DND-41 (cell line): ENCODE data around the gene OR13C5.

Experiments used
- ATAC-seq: fragments of 200-7000 bp; cut with Tn5 transposase; 3 replicates; pipeline ENCODE4 v1.9.1; 2021; ENCODE audit warnings: low read depth; ENCODE audit not compliant: insufficient read depth
- DNase-seq: peaks from one replicate; pipeline ENCODE4 v3.0.0-alpha.2; 2020
- H2AFZ ChIP-seq: 2 replicates; pipeline ENCODE4 v1.6.0; 2012; ENCODE audit warnings: low read depth, low read length
- H3K27ac ChIP-seq: 2 replicates; pipeline ENCODE4 v1.5.1; 2012; ENCODE audit warnings: low read length, inconsistent platforms
- H3K27me3 ChIP-seq: fragments of 200-600 bp; sonication (generic); 2 replicates; pipeline ENCODE4 v1.6.0; 2012; ENCODE audit warnings: low read length, mild to moderate bottlenecking, inconsistent platforms; ENCODE audit not compliant: insufficient read depth, poor library complexity
- H3K36me3 ChIP-seq: 2 replicates; pipeline ENCODE4 v1.5.1; 2012; ENCODE audit warnings: low read length, inconsistent platforms; ENCODE audit not compliant: insufficient read depth
- H3K4me1 ChIP-seq: 2 replicates; pipeline ENCODE4 v1.5.1; 2012; ENCODE audit warnings: mild to moderate bottlenecking, low read length; ENCODE audit not compliant: insufficient read depth
- H3K4me2 ChIP-seq: 2 replicates; pipeline ENCODE4 v1.6.0; 2012; ENCODE audit warnings: mild to moderate bottlenecking, moderate library complexity, low read length, inconsistent platforms; ENCODE audit not compliant: insufficient read depth
- H3K4me3 ChIP-seq, 2 experiments: fragments of 200-600 bp in 1 of 2; shearing (Covaris generic) in 1 of 2; 2 replicates each; pipeline ENCODE4 v1.5.1; 2012 to 2016; ENCODE audit warnings: inconsistent platforms in 2 of 2, low read length in 2 of 2, mild to moderate bottlenecking in 2 of 2, low read depth in 1 of 2, moderate library complexity in 1 of 2
- H3K79me2 ChIP-seq: 2 replicates; pipeline ENCODE4 v1.6.0; 2012; ENCODE audit warnings: low read length, inconsistent platforms; ENCODE audit not compliant: insufficient read depth
- H3K9ac ChIP-seq: 2 replicates; pipeline ENCODE4 v1.6.0; 2012; ENCODE audit warnings: low read depth, mild to moderate bottlenecking, inconsistent platforms, low read length, moderate library complexity
- H3K9me3 ChIP-seq: 2 replicates; pipeline ENCODE4 v1.5.1; 2012; ENCODE audit warnings: low read length, moderate library complexity, mild to moderate bottlenecking, inconsistent platforms; ENCODE audit not compliant: insufficient read depth, severe bottlenecking
- H4K20me1 ChIP-seq: 2 replicates; pipeline ENCODE4 v1.6.0; 2012; ENCODE audit warnings: low read length; ENCODE audit not compliant: insufficient read depth
- EZH2 ChIP-seq: IDR thresholded peaks from 3 replicates; pipeline ENCODE4 v1.6.1; 2012; ENCODE audit warnings: borderline replicate concordance, low read depth, mild to moderate bottlenecking, moderate library complexity, low read length, inconsistent platforms; ENCODE audit not compliant: severe bottlenecking
- TF ChIP-seq, protein P1 (sequence below): IDR thresholded peaks from 2 replicates; pipeline ENCODE4 v1.5.1; 2012; ENCODE audit warnings: borderline replicate concordance, low read length, moderate library complexity, mild to moderate bottlenecking; ENCODE audit not compliant: poor library complexity, severe bottlenecking; ENCODE audit errors: extremely low read depth

The OR13C5 gene

GRCh38 chr9:104553261-104553660 lies 46.0 kb downstream of the OR13C5 start:
- H3K9ac ChIP-seq: no peak overlapping the region

More at GRCh38 chr9:104553261-104553660, 46.0 kb downstream of the OR13C5 start:
- H3K9me3 ChIP-seq: no peaks in the 10 kb centered on the region
- no peak overlapping the region for H3K4me2 ChIP-seq
- H3K27me3 ChIP-seq: no peaks in the 10 kb centered on the region
- no peaks in the 10 kb centered on the region for H3K4me1 ChIP-seq
- H3K27ac ChIP-seq: no peak overlapping the region
- no peaks in the 10 kb centered on the region for H3K79me2 ChIP-seq
- H4K20me1 ChIP-seq: no peaks in the 10 kb centered on the region
- H3K36me3 ChIP-seq: no peaks in the 10 kb centered on the region
- no peak for TF ChIP-seq EZH2
- TF ChIP-seq, protein P1, sequence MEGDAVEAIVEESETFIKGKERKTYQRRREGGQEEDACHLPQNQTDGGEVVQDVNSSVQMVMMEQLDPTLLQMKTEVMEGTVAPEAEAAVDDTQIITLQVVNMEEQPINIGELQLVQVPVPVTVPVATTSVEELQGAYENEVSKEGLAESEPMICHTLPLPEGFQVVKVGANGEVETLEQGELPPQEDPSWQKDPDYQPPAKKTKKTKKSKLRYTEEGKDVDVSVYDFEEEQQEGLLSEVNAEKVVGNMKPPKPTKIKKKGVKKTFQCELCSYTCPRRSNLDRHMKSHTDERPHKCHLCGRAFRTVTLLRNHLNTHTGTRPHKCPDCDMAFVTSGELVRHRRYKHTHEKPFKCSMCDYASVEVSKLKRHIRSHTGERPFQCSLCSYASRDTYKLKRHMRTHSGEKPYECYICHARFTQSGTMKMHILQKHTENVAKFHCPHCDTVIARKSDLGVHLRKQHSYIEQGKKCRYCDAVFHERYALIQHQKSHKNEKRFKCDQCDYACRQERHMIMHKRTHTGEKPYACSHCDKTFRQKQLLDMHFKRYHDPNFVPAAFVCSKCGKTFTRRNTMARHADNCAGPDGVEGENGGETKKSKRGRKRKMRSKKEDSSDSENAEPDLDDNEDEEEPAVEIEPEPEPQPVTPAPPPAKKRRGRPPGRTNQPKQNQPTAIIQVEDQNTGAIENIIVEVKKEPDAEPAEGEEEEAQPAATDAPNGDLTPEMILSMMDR: no peak
- ATAC-seq (no peak), DNase-seq (no peak)
- no peak overlapping the region for H2AFZ ChIP-seq
- no peak overlapping the region for H3K4me3 ChIP-seq
